Measurements from ENCODE around the gene NAV2.

The NAV2 gene

GRCh38 chr11:20036626-20037335 lies 324.1 kb downstream of the NAV2 start:
- FAIRE-seq (no peak), DNase-seq (ENCODE audit: insufficient read length, low spot score) (no peak)
- no peak for TF ChIP-seq POLR2A (IDR thresholded peaks at IDR 0.05; ENCODE audit: low read depth, low read length)

- DNase-seq (ENCODE audit: insufficient read length, low spot score) (no peak), FAIRE-seq (no peak)
- no peak for TF ChIP-seq POLR2A (IDR thresholded peaks at IDR 0.05; ENCODE audit: low read depth, low read length)
These were observed 324.9 kb downstream of the NAV2 start for GRCh38 chr11:20037396-20038153.

- DNase-seq (ENCODE audit: insufficient read length, low spot score) (no peak), FAIRE-seq (no peak)
- TF ChIP-seq POLR2A (IDR thresholded peaks at IDR 0.05; ENCODE audit: low read depth, low read length), result no peak
These were observed 325.8 kb downstream of the NAV2 start for GRCh38 chr11:20038412-20038811.

GRCh38 chr11:20038972-20039371 lies 326.3 kb downstream of the NAV2 start:
- TF ChIP-seq POLR2A (IDR thresholded peaks at IDR 0.05; ENCODE audit: low read depth, low read length), result no peak
- DNase-seq (ENCODE audit: insufficient read length, low spot score) (no peak), FAIRE-seq (no peak)

GRCh38 chr11:20041499-20041898 lies 328.9 kb downstream of the NAV2 start:
- FAIRE-seq, result no peak
- no peak for DNase-seq (ENCODE audit: insufficient read length, low spot score)
- no peak for TF ChIP-seq POLR2A (IDR thresholded peaks at IDR 0.05; ENCODE audit: low read depth, low read length)

- no peak for TF ChIP-seq POLR2A (IDR thresholded peaks at IDR 0.05; ENCODE audit: low read depth, low read length)
- DNase-seq (ENCODE audit: insufficient read length, low spot score) (no peak), FAIRE-seq (no peak)
These were observed 329.5 kb downstream of the NAV2 start for GRCh38 chr11:20042045-20042639.

GRCh38 chr11:20042811-20043341 lies 330.2 kb downstream of the NAV2 start:
- no peak for TF ChIP-seq POLR2A (IDR thresholded peaks at IDR 0.05; ENCODE audit: low read depth, low read length)
- DNase-seq (ENCODE audit: insufficient read length, low spot score) (no peak), FAIRE-seq (no peak)

- FAIRE-seq (no peak), DNase-seq (ENCODE audit: insufficient read length, low spot score) (no peak)
- TF ChIP-seq POLR2A (IDR thresholded peaks at IDR 0.05; ENCODE audit: low read depth, low read length), result no peak
These were observed 331.4 kb downstream of the NAV2 start for GRCh38 chr11:20043992-20044391.

- no peak for DNase-seq (ENCODE audit: insufficient read length, low spot score)
- FAIRE-seq, result no peak
- no peak for TF ChIP-seq POLR2A (IDR thresholded peaks at IDR 0.05; ENCODE audit: low read depth, low read length)
These were observed 332.6 kb downstream of the NAV2 start for GRCh38 chr11:20045098-20045688.

GRCh38 chr11:20046416-20046815 lies 333.8 kb downstream of the NAV2 start:
- DNase-seq (ENCODE audit: insufficient read length, low spot score), result no peak
- TF ChIP-seq POLR2A (IDR thresholded peaks at IDR 0.05; ENCODE audit: low read depth, low read length), result no peak
- no peak for FAIRE-seq

GRCh38 chr11:20047006-20047768 lies 334.6 kb downstream of the NAV2 start:
- FAIRE-seq (no peak), DNase-seq (ENCODE audit: insufficient read length, low spot score) (no peak)
- no peak for TF ChIP-seq POLR2A (IDR thresholded peaks at IDR 0.05; ENCODE audit: low read depth, low read length)

GRCh38 chr11:20047769-20048154 lies 335.1 kb downstream of the NAV2 start:
- no peak for TF ChIP-seq POLR2A (IDR thresholded peaks at IDR 0.05; ENCODE audit: low read depth, low read length)
- FAIRE-seq, result no peak
- no peak for DNase-seq (ENCODE audit: insufficient read length, low spot score)

GRCh38 chr11:20048246-20048645 lies 335.6 kb downstream of the NAV2 start:
- FAIRE-seq, result no peak

More at GRCh38 chr11:20048246-20048645, 335.6 kb downstream of the NAV2 start:
- no peak for TF ChIP-seq POLR2A (IDR thresholded peaks at IDR 0.05; ENCODE audit: low read depth, low read length)
- no peak for DNase-seq (ENCODE audit: insufficient read length, low spot score)

Data from H54 (cell line).